Hypothalamus (tissue), 51 donors: ENCODE data around the gene ABLIM3.

Experiments used
- DNase-seq, 51 donors: peaks; one replicate each; lab custom pipeline; 2025; lab: John Stamatoyannopoulos, UW

The ABLIM3 gene

DNA sequence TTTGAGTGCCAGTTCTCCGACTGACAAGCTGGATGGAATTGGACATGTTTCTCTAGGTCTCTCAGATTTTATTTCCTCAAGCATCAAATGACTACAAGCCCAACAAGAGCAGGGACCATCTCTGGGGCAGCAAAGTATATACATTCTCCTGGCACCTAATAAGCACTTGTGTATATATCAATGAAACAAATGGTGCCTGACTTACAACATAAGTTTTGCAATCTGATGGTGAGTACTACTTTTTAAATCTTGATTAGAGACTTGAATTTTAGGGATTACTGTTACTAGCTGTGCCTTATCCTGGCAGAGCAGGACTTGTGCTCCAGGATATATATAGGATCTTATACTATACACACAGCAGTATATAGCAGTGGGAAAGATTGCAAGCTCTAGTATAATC is 8.8 kb upstream of the ABLIM3 start:
- no peak for DNase-seq

DNA sequence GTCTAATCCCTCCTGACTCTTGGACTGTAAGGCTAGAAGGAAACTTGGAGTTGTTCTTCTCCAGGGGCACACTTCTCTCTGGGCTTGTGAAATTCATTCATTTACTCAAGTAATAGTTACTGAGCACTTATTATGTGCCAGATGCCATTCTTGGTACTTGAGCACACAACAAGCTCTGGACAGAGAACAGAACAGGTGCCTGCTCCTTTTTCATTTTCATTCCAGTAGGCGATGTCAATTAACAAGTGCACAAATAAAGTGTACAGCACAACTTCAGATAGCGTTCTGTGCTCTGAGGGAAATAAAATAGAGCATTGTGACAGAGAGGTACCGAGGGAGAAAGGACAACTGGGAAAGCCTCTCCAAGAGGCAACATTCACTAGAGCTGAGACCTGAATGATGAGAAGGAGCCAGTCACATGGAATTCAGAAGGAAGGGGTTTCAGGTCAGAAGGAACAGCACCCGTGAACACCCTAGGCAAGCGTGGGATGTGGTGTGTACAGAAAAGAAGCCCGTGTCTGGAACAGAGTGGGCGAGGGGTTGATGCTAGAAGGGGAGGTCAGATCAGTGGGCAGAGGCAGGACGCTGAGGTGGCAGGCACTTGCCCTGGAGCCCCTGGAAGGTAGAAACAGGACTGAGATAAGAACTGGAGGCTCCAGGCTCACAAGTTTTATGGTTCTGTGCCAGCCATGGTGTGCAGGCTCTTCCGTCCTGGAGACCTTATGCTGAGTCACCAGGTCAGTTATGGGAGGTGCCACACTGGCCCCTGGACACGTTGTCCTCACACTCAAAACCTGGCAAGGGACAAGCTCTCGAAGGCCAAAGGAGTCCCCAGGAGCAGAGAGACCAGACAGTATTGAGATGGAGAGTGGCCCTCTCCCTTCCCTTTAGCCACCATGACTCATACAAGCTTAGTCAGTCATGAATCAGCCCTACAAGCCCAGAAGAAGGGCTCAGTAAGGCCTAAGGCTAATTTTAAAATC is 7.2 kb upstream of the ABLIM3 start:
- peak in 3 of 51 donors; percentile 12 to 16 (median 14) for DNase-seq

DNA sequence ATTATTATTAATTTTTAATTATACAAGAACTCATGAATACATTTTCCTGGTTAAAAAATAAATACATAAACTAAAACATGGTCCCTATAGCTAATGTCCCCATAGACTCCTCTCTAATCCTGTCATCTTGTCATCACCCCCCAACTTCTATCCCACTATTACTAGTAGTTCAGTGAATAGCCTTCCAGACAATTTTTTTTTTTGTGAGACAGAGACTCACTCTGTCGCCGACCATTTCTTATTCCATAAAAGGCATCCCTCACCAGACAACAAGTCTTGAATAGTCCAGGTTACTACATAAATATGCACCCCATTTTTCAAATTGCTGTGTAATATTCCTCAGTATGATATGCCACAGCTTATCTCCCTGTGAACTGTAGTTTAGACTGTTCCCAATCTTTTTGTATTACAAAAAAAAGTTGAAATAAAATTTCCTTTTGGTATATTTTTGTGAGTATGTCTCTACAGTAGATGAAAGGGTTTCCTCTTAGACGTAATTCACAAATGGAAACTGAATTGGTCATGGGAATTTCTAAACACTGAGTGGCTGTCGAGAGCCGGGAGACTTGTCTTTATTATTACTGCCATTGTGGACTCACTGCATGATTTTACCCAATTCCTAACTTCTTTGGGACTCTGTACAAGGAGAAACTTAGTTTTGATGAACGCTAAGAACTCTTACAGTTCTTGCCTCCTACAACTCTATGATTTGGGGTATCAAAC is 6.4 kb upstream of the ABLIM3 start:
- no peak for DNase-seq

DNA sequence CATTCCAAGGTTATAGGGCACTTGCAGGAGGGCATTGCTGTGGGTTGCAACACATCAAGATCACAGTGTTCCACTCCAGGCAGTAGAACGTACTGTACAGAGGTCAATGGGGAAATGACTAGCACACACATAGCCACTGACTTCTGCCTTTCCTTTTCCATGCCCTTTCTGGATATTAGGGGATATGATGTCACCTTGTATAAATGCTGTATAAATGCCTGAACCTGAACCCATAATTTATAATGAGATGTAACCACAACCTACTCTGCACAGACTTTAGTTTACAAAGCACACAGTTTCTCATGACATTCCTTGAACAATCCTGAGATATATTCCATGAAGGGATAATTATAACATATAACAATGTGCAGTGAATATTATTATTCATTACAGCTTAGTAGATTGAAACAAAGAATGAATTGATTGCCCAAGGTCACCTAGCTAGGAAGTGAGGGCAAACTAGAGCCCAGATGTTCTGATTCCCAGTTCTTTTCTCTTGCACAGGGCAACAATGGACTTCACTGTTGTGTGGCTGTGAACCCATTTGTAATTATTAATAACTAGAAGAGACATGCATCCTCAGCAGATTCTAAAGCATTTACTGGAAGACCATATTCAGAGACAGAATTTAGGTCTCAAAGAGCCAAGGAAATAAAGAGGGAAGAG is 5.6 kb upstream of the ABLIM3 start:
- DNase-seq = no peak

DNA sequence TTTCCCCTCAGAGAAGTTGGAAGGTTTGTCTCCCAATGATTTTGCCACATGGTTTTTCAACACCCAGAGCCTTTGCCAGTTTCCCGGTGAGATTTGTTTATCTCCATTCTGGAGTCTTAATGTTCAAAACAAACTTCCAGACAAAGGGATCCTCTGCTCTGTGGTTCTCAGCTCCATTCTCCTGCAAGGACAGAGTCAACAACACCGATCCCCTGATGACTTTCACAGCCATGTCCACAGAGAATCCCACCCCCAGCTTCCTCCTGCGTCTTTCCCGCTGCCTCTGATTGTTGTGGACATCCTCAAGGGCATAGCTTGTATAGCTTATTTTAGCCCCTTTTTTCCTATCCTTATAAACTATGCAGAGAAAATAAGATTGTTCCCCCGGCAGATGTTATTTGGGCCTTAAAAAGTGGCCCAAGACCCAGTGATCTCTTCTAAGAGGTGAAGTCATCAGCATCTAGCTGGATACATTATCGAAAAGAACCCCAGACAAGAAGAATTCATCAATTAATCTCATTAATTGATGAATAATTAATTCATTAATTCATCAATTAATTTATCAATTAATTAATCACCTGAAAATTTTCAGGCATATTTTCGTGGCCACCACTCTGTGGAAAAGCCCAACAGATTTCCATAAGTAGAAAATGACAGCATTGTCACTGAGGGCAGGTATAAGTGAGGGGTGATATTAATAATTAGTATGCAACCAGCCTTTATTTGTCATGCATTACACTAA is 2.9 kb upstream of the ABLIM3 start:
- no peak for DNase-seq

DNA sequence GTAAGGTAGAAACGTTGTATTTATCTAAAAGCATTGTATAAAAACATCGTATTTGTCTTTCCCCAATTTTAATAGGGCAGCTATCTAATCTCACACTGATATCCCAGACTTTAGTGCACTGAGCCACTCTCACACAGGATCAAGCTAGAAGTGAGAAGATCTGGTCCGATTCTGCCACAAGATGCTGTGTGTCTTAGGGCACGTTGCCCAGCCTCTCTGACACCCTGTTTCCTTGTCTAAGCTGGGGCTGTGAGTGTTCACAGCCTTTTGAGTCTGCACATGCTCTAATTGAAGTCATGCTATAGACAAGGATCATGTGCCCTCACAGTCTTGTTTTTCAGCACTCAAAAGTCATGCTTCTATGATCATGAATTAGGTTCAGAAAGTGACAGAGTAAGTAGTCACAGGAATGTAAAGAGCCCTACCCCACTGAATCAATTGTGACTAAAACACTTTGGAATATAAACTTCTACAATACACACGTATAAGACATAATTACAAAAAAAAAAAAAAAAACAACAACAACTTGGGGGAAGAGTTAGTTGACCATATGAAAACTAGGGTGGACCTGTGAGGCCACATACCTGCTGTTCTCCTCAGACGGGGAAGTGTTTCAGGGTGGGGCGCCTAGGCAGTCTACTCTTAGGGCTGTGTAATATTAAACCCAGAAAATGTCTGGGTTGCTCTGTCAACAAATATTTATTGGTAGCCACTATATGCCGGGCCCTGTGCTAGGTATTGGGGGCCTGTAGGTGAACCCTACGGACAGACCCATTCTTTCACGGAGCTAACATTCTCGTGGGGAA is 893 bp upstream of the ABLIM3 start:
- no peak for DNase-seq

DNA sequence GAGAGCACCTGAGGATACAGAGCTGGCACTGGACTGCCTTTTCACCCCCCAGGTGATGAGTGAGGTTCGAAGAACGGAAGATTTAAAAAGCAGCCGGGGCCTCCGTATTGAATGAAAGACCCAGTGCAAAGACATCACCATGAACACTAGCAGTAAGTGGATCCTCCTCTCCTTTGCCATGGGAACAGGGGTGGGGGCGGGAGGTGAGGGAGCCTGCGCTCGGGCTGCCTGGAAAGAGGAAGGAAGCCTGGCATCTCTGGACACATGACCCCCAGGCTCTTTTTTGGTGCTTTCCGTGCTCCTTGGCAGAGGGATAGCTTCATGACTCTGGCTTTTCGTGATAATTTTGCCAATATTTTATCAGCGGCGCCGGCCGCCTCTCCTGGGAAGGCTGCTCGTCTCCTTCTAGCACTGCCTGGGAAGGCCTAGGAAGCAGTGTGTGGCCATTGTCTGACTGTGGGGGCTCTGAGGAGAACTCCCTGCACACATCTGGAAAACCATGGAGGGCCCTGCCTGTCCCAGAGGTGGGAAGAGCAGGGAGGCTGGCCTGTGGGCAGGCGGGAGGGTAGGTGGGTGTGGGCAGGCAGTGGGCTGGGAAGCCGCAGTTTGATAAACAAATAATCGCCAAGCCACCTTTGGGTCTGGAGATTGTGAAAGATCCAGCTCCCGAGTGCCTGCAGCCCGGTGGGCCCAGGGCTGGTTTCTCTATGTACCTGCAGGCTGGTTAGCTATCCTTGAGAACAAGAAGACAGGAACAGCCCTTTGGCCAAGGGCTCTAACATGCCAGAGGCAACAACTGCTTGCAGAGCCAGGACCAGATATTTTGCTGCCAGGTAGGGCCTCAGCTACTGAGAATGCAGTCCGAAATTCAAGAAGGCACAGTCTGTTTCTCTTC is 911 bp downstream of the ABLIM3 start:
- DNase-seq = peak in 25 of 51 donors; percentile 3 to 75 (median 36)

DNA sequence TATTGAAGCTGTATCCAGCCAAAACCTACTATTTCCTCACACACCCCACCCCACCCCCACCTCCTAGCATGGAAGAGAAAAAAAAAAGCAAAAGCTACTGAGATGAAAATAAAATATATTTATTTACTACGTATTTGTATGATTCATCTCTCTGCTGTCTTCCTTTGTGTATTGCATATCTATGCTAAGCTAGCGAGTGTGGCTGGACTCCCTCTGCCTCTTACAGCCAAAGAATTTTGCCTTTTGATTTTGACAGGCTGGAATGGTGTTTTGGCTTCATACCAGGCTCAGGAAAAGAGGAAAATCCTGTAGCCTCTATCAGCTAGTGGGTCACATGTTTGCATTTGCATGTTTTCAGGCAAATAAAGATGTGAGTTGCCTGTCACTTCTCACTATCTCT is 2.2 kb downstream of the ABLIM3 start:
- no peak for DNase-seq

DNA sequence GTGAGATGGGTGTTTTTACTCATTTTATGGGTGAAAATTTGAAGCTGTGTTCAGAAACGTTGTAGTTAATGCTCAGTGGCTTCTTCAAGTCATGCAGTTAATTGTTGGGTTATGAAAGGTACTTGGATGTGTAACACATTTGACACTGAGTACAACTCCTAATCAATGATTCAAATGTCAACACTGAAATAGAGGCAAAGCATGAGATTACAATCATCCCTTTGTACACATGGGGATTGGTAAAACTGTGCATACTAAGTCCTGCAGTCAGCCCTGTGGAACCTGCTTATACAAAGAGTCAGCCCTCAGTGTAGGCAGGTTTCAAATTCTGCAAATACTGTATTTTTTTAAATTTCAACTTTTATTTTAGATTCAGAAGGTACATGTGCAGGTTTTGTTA is 3.3 kb downstream of the ABLIM3 start:
- DNase-seq = no peak

DNA sequence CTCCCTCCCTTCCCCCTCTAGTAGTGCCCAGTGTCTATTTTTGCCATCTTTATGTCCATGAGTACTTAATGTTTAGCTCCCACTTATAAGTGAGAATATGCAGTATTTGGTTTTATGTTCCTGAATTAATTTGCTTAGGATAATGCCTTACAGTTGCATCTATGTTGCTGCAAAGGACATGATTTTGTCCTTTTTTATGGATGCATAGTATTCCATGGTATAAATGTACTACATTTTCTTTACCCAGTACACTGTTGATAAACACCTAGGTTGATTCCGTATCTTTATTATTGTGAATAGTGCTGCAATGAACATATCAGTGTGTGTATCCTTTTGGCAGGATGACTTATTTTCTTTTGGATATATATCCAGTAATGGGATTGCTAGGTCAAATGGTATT is 3.8 kb downstream of the ABLIM3 start:
- no peak for DNase-seq

DNA sequence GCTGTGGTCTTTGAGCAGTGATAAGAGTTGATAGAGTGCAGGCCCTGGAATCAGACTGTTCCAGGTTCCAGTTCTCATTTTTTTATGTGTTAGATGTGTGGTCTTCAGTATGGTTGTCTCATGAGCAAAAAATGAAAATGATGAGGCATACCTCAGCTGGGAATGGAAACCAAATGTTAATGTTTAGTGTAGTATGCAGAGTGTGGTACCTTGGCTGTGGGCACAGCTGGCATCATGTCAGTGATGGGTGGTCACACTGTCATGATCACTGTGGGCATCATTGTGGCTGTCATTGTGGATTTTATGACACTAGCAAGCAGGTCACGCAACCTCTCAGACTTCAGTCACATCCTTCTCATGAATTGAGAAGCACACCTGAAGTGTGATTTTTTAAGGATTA is 6.4 kb downstream of the ABLIM3 start:
- no peak for DNase-seq

DNA sequence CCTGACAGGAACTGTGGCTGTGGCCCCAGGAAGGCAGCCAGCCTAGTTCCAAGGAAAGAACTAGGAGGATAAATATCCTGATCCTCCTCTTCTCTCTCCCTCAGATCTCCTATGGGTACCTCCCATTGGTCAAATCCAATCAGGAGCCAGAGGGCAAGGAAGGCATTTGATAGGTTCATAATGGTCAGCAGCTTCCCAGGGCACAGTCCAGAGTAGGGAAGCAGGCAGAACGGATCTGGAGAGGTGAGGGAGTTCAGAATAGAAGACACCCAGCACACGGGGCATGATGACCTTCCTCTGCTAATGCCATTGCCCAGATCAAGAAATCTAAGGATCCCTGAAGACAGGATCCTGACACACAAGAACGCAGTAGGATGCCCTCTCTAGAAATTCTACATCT is 8.6 kb downstream of the ABLIM3 start:
- DNase-seq = no peak

DNA sequence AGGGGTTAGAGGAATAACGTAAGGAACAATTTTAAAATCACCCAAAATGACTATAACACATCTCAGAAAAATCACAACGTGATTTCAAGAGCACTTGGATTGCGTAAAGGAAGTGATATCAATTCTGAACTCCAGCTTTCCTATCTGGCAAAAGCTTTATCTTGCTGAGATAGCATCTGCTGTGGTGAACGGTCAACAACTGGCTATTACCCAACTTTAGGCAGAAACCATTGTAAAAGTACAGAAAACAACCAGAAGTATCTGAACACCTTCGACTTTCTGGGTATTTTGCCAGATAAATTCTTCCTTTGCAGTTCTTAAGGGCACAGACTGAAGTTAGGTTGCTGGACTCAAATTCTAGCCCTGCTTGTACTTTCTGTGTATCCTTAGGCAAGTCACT is 9.2 kb downstream of the ABLIM3 start:
- DNase-seq = no peak

DNA sequence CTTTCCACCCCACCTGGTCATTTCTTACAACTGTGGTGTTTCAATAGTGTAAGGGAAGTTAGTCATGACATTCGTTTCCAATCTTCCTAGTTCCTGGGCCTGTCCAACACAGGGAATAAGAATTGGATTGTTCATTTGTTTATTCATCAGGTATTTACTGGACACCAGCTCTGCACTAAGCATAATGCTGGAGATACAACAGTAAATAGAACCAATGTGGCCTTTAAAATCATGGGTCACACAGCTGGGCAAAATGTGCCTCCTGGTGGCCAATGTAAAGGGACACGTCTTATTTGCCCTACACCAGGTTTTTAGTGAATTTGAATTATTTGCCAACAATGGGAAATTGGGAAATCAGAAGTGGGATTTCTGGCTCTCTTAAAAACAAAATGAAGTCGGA is 10.4 kb downstream of the ABLIM3 start:
- DNase-seq = no peak

DNA sequence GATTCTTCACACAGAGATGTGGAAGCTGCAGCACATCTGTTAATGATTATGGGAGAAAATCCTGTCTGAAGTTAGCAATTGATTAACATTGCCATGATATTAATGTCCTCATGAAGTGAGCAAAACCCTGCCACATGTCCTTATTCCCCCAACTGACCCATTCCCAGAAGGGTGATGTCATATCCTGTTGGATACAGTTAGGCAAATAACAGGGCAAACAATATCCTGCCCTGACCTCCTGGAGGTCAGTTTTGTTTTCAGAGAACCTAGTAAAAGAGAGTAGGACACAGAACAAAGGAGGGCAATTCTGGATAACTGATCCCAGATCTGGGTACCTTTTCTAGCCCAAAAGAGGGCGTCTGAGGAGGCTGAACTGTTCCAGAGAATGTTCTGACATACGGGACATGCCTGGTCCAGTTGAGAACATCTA is 11.0 kb downstream of the ABLIM3 start:
- DNase-seq = no peak

DNA sequence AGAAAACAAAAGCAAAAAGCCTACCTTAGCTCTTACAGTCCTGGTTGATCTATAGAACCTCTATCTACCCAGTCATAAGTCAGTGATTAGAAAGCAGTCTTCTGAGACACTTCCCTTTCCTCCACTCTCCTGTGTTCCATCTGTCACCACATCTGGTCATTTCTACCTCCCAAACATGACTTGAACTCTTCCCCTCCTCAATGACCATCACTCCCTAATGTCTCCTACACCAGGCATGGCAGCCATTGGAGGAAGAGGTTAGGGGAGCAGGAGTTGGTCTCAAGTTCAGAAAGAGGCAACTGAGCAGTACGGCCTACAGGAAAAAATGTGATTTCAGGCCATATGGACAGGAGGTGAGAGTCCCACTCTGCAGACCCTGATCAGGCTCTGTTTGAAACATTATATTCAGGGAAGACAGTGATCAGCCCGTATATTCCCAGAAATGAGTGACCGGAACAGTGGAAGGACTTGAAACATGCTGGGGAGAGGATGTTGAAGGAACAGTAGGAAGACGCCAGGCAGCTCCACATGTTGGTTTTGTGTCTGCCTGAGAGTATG is 12.0 kb downstream of the ABLIM3 start:
- no peak for DNase-seq

DNA sequence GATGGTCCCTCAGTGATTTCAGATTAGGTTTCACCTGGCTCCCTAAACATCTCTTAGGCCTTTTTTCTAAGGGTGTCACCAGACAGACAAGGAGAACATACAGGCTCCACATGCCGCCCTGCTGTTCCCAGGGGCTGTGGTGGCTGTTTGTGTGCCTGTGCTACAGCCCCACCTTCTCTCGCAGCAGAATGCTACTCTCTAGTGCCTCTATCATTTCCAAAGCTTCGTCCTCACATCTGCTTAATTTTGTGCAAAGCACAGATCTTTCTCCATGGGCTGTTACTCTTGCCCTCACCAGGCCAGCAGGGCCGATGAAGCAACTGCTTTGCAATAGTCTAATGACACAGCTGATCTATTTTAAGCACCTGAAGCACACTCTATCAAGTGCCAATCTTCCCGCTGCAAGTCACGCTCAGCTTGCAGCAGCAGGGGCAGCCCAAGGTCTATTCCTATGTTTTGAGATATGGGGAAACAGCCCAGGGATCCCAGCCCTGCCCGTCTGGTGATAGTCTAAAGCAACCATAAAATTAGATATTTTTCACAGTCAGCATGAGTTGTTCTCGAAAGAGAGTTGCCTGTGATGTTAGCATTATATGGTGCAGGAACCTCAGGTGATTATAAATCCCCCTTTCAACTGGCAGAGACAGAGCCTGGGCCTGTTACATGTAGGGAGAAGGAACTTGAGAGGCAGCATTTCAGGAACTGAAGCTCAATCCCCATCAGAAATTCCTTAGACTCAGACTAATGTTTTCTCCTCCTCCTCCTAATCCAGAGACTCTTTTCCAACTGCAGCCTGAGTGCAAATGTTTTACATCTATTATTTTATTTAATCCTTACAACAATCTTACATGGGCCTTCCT is 12.7 kb downstream of the ABLIM3 start:
- DNase-seq = peak in 2 of 51 donors; percentile 8 to 13
